Brain microvascular endothelial cell (primary cell): Measurements from ENCODE around the gene BAMBI.

Experiments
- DNase-seq: peaks from one replicate; pipeline ENCODE4 v3.0.0-alpha.2; 2020
- H3K27ac ChIP-seq: fragments of 250-450 bp; sonication (Bioruptor Pico); 2 replicates; pipeline ENCODE4 v1.5.1; 2020; ENCODE audit warnings: mild to moderate bottlenecking, moderate library complexity
- H3K27me3 ChIP-seq: fragments of 250-450 bp; sonication (Bioruptor Pico); replicated peaks from 2 replicates; pipeline ENCODE4 v1.5.1; 2020; ENCODE audit warnings: mild to moderate bottlenecking
- H3K36me3 ChIP-seq: fragments of 250-450 bp; sonication (Bioruptor Pico); replicated peaks from 2 replicates; pipeline ENCODE4 v1.5.1; 2020; ENCODE audit warnings: mild to moderate bottlenecking
- H3K4me3 ChIP-seq: 2 replicates; pipeline ENCODE4 v1.5.1; 2011; ENCODE audit warnings: low read depth, mild to moderate bottlenecking, control low read depth, low read length, moderate library complexity
- in situ Hi-C: cut with HindIII; loops from 2 replicates; pipeline ENCODE4 v1.10.0; 2017; ENCODE audit warnings: low sequenced_read_pairs, low pct_ligation_motif_present
- TF ChIP-seq, protein P1 (sequence below): IDR thresholded peaks from 2 replicates; pipeline ENCODE4 v1.5.1; 2011; ENCODE audit warnings: low read depth, mild to moderate bottlenecking, moderate library complexity, low read length, control low read depth, inconsistent platforms; ENCODE audit errors: missing control alignments

BAMBI gene

DNA sequence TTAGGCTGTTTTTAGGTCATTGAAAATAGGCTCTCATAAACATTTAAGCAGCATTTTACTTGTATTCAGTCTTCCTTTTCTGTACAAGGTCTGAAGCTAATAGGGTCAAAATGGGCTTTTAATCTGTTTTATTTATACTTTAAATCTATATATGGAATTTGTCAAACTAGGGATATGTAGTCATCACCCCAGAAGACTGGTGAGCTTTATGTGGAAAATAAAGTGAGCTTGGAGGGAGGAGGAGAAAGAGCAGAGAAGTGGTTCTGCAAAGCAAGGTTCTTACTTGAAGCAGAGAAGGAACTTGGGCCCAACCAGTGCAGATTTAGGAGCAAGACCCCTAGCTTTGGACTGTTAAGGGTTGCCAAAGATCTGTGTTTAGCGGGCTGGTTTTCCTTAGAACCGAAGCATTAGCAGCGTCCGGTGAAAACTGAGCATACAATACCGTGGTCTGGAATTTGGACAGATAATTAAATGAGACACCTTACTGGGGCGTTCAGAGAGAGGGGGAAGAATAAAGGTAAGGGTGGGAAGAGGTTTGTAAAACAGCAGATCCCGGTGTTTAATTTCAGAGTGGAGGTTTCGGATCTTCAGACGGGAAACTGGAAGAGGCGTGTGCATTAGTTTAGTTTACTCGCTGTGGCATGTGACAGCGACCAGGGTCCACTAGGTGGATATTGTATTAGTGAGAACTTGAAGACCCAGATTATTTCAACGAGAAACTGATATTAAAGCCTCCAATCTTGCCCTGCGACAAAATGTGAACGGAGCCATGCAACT is 2.4 kb downstream of the BAMBI start:
- no peak for DNase-seq
- peaks cover 6% of the 10 kb centered on the region for H3K36me3 ChIP-seq
- TF ChIP-seq, protein P1, sequence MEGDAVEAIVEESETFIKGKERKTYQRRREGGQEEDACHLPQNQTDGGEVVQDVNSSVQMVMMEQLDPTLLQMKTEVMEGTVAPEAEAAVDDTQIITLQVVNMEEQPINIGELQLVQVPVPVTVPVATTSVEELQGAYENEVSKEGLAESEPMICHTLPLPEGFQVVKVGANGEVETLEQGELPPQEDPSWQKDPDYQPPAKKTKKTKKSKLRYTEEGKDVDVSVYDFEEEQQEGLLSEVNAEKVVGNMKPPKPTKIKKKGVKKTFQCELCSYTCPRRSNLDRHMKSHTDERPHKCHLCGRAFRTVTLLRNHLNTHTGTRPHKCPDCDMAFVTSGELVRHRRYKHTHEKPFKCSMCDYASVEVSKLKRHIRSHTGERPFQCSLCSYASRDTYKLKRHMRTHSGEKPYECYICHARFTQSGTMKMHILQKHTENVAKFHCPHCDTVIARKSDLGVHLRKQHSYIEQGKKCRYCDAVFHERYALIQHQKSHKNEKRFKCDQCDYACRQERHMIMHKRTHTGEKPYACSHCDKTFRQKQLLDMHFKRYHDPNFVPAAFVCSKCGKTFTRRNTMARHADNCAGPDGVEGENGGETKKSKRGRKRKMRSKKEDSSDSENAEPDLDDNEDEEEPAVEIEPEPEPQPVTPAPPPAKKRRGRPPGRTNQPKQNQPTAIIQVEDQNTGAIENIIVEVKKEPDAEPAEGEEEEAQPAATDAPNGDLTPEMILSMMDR = peak; percentile 59
- in situ Hi-C loops = no loop called here
- H3K27ac ChIP-seq = no peak overlapping the region
- peak overlapping the region; percentile 86 for H3K4me3 ChIP-seq
- H3K27me3 ChIP-seq = no peaks in the 10 kb centered on the region

DNA sequence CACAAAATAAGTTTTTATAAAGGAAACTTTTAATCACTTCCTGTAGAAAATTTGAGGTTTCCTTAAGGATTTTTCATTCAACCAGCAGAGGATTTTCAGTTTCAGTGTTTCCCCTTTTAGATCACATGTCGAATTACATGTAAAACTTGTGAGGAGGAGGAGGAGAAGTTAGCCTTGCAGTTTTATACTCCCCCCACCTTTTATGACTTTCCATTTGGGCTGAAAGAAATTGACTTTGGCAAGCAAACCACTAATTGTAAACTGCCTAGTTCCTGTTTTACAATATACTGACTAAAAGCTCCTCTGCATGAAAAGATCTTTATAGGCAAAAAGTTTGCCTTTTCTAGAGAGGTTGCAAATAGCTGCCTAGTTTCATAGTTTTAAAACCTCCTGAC is 3.0 kb downstream of the BAMBI start:
- no peaks in the 10 kb centered on the region for H3K27me3 ChIP-seq
- peaks cover 6% of the 10 kb centered on the region for H3K36me3 ChIP-seq
- peak overlapping the region; percentile 86 for H3K4me3 ChIP-seq
- DNase-seq = no peak
- no peak overlapping the region for H3K27ac ChIP-seq
- TF ChIP-seq, protein P1 = no peak
- in situ Hi-C loops = no loop called here

DNA sequence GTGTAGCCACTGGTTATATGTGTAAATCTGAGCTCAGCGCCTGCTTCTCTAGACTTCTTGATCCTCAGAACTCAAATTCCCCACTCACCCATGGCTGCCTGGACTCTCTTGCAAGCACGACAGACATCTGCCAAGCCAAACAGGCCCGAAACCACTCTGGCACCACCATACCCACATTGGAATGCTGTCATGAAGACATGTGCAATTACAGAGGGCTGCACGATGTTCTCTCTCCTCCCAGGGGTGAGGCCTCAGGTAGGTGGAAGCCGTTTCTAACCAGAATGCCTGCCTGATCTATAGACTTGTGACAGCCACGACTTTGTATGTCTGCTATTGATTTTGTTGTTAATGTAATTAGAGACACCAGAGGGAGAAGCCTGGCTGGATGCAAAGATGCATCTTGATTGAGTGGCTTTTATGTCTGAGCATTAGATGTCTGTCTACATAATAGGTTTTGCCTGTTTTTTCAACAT is 4.0 kb downstream of the BAMBI start:
- Histone ChIP-seq H3K27ac (no peak overlapping the region), H3K27me3 (no peaks in the 10 kb centered on the region), H3K36me3 (peaks cover 6% of the 10 kb centered on the region), H3K4me3 (no peak overlapping the region)
- TF ChIP-seq, protein P1 = no peak
- in situ Hi-C loops = no loop called here
- DNase-seq = no peak

DNA sequence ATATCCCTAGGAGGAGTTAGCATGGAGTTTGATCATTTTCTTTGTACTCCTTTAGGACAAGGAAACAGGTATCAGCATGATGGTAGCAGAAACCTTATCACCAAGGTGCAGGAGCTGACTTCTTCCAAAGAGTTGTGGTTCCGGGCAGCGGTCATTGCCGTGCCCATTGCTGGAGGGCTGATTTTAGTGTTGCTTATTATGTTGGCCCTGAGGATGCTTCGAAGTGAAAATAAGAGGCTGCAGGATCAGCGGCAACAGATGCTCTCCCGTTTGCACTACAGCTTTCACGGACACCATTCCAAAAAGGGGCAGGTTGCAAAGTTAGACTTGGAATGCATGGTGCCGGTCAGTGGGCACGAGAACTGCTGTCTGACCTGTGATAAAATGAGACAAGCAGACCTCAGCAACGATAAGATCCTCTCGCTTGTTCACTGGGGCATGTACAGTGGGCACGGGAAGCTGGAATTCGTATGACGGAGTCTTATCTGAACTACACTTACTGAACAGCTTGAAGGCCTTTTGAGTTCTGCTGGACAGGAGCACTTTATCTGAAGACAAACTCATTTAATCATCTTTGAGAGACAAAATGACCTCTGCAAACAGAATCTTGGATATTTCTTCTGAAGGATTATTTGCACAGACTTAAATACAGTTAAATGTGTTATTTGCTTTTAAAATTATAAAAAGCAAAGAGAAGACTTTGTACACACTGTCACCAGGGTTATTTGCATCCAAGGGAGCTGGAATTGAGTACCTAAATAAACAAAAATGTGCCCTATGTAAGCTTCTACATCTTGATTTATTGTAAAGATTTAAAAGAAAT is 4.8 kb downstream of the BAMBI start:
- peaks cover 6% of the 10 kb centered on the region for H3K36me3 ChIP-seq
- in situ Hi-C loops = no loop called here
- no peaks in the 10 kb centered on the region for H3K27me3 ChIP-seq
- no peak for DNase-seq
- no peak overlapping the region for H3K4me3 ChIP-seq
- H3K27ac ChIP-seq = no peak overlapping the region
- TF ChIP-seq, protein P1 = no peak

DNA sequence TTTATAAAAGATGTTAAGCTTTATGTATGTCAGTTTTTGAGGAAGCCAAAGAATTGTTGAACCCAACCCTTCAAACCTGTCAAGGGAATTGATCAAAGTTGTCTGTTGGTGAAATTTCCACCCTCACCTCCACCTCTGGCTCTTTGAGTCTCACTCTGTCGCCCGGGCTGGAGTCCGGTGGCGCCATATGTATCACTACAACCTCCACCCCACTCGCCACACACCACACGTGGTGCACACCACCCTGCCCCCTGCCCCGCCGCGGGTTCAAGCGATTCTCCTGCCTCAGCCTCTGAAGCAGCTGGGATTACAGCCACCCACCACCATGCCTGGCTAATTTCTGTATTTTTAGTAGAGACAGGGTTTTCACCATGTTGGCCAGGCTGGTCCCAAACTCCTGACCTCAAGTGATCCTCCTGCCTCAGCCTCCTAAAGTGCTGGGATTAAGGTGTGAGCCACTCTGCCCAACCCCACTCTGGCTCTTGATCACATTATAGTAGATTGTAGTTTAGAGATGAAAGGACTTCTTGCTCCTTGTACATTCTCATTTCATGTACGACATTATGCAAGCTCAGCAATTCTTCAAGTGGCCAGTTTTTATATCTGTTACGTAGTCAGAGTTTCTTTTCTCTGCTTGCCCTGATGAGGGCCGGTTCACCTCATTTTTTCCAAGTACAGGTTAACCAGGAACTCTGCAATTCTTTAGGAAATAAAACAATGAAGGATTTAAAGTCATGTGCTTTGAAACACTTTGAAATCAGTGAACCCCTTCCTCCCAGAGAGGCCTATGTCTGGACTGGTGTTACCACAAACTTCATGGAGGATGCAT is 7.0 kb downstream of the BAMBI start:
- TF ChIP-seq, protein P1 = no peak
- Histone ChIP-seq H3K27ac (no peak overlapping the region), H3K4me3 (no peak overlapping the region), H3K27me3 (no peaks in the 10 kb centered on the region), H3K36me3 (peaks cover 6% of the 10 kb centered on the region)
- in situ Hi-C loops = no loop called here
- DNase-seq = no peak
